ENCODE measurements around the gene DHRS7C. TPM values are rescaled to one million over a fixed set of nuclear protein-coding genes. Genes with fewer than 3 reads are reported as not detected.

Gene DHRS7C
- total and polyA plus RNA-seq, 2 donors (not counting 1 experiment from before 2014, with no cell fraction given) = not detected

- peaks cover 6% of the 10 kb centered on the region for H3K9me3 Mint-ChIP-seq (ENCODE audit: insufficient read depth)
- Histone ChIP-seq H3K36me3 (replicated peaks in 1 of 2; ENCODE audit: control extremely low read depth in 1 of 2, control insufficient read depth in 1 of 2, extremely low read depth in 1 of 2, insufficient read depth in 2 of 2, low read length in 1 of 2) (no peaks in the 10 kb centered on the region), H3K4me3 (ENCODE audit: control extremely low read depth in 1 of 5, extremely low read depth in 1 of 5, insufficient read depth in 1 of 5, low read depth in 2 of 5, low read length in 4 of 5) (no peak overlapping the region), H3K4me2 (replicated peaks; ENCODE audit: low read depth, low read length, poor library complexity, severe bottlenecking) (no peak overlapping the region), H3K27ac (ENCODE audit: low read length in 2 of 2) (no peak overlapping the region), H3K9ac (ENCODE audit: low read length) (no peak overlapping the region), H3K79me2 (ENCODE audit: control insufficient read depth, insufficient read depth, low read length) (no peaks in the 10 kb centered on the region), H2AFZ (ENCODE audit: insufficient read depth, low read depth, low read length, poor library complexity, severe bottlenecking) (no peak overlapping the region), H3K4me1 (ENCODE audit: control insufficient read depth in 2 of 2, insufficient read depth in 2 of 2, low read length in 2 of 2) (no peaks in the 10 kb centered on the region), H3K9me3 (ENCODE audit: control extremely low read depth in 1 of 3, control insufficient read depth in 2 of 3, insufficient read depth in 1 of 3, low read length in 2 of 3) (peaks cover 0 to 3% (median 0%) of the 10 kb centered on the region in 3 donors), H3K27me3 (replicated peaks in 1 of 4; ENCODE audit: control extremely low read depth in 1 of 4, control insufficient read depth in 3 of 4, insufficient read depth in 4 of 4, low read length in 3 of 4) (no peaks in the 10 kb centered on the region), H4K20me1 (ENCODE audit: control insufficient read depth, insufficient read depth, low read length, poor library complexity, severe bottlenecking) (no peaks in the 10 kb centered on the region)
- POLR2A ChIA-PET = no interaction called here
- TF ChIP-seq, protein P1, sequence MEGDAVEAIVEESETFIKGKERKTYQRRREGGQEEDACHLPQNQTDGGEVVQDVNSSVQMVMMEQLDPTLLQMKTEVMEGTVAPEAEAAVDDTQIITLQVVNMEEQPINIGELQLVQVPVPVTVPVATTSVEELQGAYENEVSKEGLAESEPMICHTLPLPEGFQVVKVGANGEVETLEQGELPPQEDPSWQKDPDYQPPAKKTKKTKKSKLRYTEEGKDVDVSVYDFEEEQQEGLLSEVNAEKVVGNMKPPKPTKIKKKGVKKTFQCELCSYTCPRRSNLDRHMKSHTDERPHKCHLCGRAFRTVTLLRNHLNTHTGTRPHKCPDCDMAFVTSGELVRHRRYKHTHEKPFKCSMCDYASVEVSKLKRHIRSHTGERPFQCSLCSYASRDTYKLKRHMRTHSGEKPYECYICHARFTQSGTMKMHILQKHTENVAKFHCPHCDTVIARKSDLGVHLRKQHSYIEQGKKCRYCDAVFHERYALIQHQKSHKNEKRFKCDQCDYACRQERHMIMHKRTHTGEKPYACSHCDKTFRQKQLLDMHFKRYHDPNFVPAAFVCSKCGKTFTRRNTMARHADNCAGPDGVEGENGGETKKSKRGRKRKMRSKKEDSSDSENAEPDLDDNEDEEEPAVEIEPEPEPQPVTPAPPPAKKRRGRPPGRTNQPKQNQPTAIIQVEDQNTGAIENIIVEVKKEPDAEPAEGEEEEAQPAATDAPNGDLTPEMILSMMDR (IDR thresholded peaks at IDR 0.05) = no peak
- TF ChIP-seq EZH2 (IDR thresholded peaks at IDR 0.05; ENCODE audit: borderline replicate concordance, insufficient read depth, low read depth, low read length, poor library complexity, severe bottlenecking) = no peak
- H3K4me3 Mint-ChIP-seq = no peak overlapping the region
- H3K27ac Mint-ChIP-seq = no peak overlapping the region
- H3K27me3 Mint-ChIP-seq = peaks cover 11% of the 10 kb centered on the region
- intact Hi-C loops (cut with micrococcal nuclease) = no loop called here
- CTCF ChIA-PET = no interaction called here
- DNase-seq (no peak), ATAC-seq (ENCODE audit: low read depth) (no peak)
- no peaks in the 10 kb centered on the region for H3K4me1 Mint-ChIP-seq
- 61% methylated on average over 3 of the region's 4 CpGs for WGBS (ENCODE audit: insufficient coverage)
Observed at GRCh38 chr17:9818760-9819159, 27.4 kb upstream of the DHRS7C start.

GRCh38 chr17:9817086-9817485 lies 25.7 kb upstream of the DHRS7C start:
- peaks cover 6% of the 10 kb centered on the region for H3K9me3 Mint-ChIP-seq (ENCODE audit: insufficient read depth)
- no peak overlapping the region for H3K4me2 ChIP-seq (replicated peaks; ENCODE audit: low read depth, low read length, poor library complexity, severe bottlenecking)
- H3K4me1 Mint-ChIP-seq = no peaks in the 10 kb centered on the region
- H3K4me1 ChIP-seq (ENCODE audit: control insufficient read depth in 2 of 2, insufficient read depth in 2 of 2, low read length in 2 of 2) = no peaks in the 10 kb centered on the region
- ChIA-PET POLR2A (no interaction called here), CTCF (no interaction called here)
- no peaks in the 10 kb centered on the region for H3K36me3 ChIP-seq (replicated peaks in 1 of 2; ENCODE audit: control extremely low read depth in 1 of 2, control insufficient read depth in 1 of 2, extremely low read depth in 1 of 2, insufficient read depth in 2 of 2, low read length in 1 of 2)
- H3K27me3 Mint-ChIP-seq = peaks cover 7% of the 10 kb centered on the region
- no peak overlapping the region for H3K4me3 ChIP-seq (ENCODE audit: control extremely low read depth in 1 of 5, extremely low read depth in 1 of 5, insufficient read depth in 1 of 5, low read depth in 2 of 5, low read length in 4 of 5)
- H3K27ac Mint-ChIP-seq = no peak overlapping the region
- DNase-seq (no peak), ATAC-seq (ENCODE audit: low read depth) (no peak)
- no peak overlapping the region for H3K27ac ChIP-seq (ENCODE audit: low read length in 2 of 2)
- WGBS (ENCODE audit: insufficient coverage) = 47% methylated on average over 7 of the region's 8 CpGs
- no peaks in the 10 kb centered on the region for H3K79me2 ChIP-seq (ENCODE audit: control insufficient read depth, insufficient read depth, low read length)
- no peaks in the 10 kb centered on the region for H4K20me1 ChIP-seq (ENCODE audit: control insufficient read depth, insufficient read depth, low read length, poor library complexity, severe bottlenecking)
- H3K4me3 Mint-ChIP-seq = no peak overlapping the region
- peaks cover 0 to 5% (median 0%) of the 10 kb centered on the region in 3 donors for H3K9me3 ChIP-seq (ENCODE audit: control extremely low read depth in 1 of 3, control insufficient read depth in 2 of 3, insufficient read depth in 1 of 3, low read length in 2 of 3)
- TF ChIP-seq, protein P1 (IDR thresholded peaks at IDR 0.05) = no peak
- TF ChIP-seq EZH2 (IDR thresholded peaks at IDR 0.05; ENCODE audit: borderline replicate concordance, insufficient read depth, low read depth, low read length, poor library complexity, severe bottlenecking) = no peak
- no peaks in the 10 kb centered on the region for H3K27me3 ChIP-seq (replicated peaks in 1 of 4; ENCODE audit: control extremely low read depth in 1 of 4, control insufficient read depth in 3 of 4, insufficient read depth in 4 of 4, low read length in 3 of 4)
- no peak overlapping the region for H2AFZ ChIP-seq (ENCODE audit: insufficient read depth, low read depth, low read length, poor library complexity, severe bottlenecking)
- no peak overlapping the region for H3K9ac ChIP-seq (ENCODE audit: low read length)
- intact Hi-C loops (cut with micrococcal nuclease) = no loop called here
